ENCODE measurements around the gene GNAQ. TPM values are rescaled to one million over a fixed set of nuclear protein-coding genes. Genes with fewer than 3 reads are reported as not detected.

GNAQ gene
- total and polyA plus RNA-seq, 2 experiments from 2014 or later = 25.7 to 47.9 TPM

DNA sequence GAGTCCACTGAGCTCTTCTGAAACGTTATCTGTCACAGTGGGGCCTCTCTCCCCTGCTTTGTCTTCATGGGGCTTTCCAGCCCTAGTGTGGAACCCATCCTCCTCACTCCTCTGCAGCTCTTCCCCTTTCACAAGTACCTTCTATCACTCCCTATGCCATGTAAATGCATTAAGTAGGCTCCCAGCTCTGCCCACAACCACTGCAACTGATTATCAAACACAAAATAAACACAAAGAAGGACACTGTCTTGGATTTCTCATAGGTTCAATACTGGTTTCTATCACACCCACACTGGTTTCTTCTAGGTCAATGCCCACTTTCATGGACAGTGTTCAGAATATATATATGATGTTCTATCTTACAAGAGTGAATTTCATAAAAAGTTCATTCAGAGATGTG is 139.4 kb downstream of the GNAQ start:
- DNase-seq (ENCODE audit: low spot score) = no peak
- Histone ChIP-seq H4K20me1 (ENCODE audit: insufficient read depth, poor library complexity, severe bottlenecking) (peaks cover 8% of the 10 kb centered on the region), H2AFZ (no peak overlapping the region), H3K9me3 (ENCODE audit: low read depth) (no peaks in the 10 kb centered on the region), H3K27me3 (no peaks in the 10 kb centered on the region), H3K9me2 (replicated peaks; ENCODE audit: insufficient read depth) (no peaks in the 10 kb centered on the region), H3K4me3 (no peak overlapping the region), H3K27ac (no peak overlapping the region), H3K36me3 (replicated peaks; ENCODE audit: insufficient read depth, low read depth) (no peaks in the 10 kb centered on the region), H3K4me2 (no peak overlapping the region), H3K4me1 (ENCODE audit: insufficient read depth) (no peaks in the 10 kb centered on the region), H3K79me2 (peaks cover 51% of the 10 kb centered on the region)
- WGBS (ENCODE audit: low lambda C conversion rate, missing lambda C conversion rate) = 30% methylated on average over 1 of the region's 1 CpG
- TF ChIP-seq, protein P1, sequence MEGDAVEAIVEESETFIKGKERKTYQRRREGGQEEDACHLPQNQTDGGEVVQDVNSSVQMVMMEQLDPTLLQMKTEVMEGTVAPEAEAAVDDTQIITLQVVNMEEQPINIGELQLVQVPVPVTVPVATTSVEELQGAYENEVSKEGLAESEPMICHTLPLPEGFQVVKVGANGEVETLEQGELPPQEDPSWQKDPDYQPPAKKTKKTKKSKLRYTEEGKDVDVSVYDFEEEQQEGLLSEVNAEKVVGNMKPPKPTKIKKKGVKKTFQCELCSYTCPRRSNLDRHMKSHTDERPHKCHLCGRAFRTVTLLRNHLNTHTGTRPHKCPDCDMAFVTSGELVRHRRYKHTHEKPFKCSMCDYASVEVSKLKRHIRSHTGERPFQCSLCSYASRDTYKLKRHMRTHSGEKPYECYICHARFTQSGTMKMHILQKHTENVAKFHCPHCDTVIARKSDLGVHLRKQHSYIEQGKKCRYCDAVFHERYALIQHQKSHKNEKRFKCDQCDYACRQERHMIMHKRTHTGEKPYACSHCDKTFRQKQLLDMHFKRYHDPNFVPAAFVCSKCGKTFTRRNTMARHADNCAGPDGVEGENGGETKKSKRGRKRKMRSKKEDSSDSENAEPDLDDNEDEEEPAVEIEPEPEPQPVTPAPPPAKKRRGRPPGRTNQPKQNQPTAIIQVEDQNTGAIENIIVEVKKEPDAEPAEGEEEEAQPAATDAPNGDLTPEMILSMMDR (IDR thresholded peaks at IDR 0.05; ENCODE audit: poor library complexity) = no peak
- no peak for TF ChIP-seq EZH2phosphoT487 (IDR thresholded peaks at IDR 0.05; ENCODE audit: low read depth, severe bottlenecking, unreplicated experiment)
- no peak for TF ChIP-seq EZH2 (IDR thresholded peaks at IDR 0.05; ENCODE audit: borderline replicate concordance)

DNA sequence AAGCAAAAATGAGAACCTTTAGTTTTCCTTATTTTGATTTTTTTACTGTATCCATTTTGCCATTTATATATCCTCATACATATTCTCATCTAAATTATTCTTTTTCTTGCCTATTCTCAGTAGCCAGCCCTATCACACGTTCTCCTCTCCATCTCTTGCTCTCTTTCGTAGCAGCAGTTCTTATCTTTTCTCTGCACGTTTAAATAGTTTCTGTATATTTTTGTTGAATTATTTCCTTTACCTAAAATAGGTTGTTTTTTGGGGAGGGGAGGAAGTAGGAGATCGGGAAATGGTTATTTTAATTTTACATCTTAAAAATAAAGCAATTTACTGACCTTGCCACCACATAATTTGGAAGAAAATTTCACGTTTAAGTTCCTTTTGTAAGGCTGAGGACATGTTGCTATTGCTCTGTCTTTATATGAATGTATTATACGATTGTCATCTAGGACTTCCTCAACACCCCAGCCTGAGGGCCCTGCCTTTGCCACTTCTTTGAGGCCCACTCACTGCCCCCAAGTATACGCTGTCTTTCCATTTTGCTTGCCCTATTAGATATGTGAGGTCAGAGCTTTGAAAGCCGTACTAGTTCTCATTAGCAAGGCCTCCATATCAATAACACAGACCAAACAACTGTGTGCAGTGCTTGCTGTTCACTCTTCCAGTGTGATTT is 140.3 kb downstream of the GNAQ start:
- Histone ChIP-seq H4K20me1 (ENCODE audit: insufficient read depth, poor library complexity, severe bottlenecking) (peaks cover 8% of the 10 kb centered on the region), H3K36me3 (replicated peaks; ENCODE audit: insufficient read depth, low read depth) (no peaks in the 10 kb centered on the region), H3K79me2 (peaks cover 54% of the 10 kb centered on the region), H3K9me3 (ENCODE audit: low read depth) (no peaks in the 10 kb centered on the region), H3K4me3 (no peak overlapping the region), H3K27ac (no peak overlapping the region), H3K4me2 (no peak overlapping the region), H3K9me2 (replicated peaks; ENCODE audit: insufficient read depth) (no peaks in the 10 kb centered on the region), H3K4me1 (ENCODE audit: insufficient read depth) (no peaks in the 10 kb centered on the region), H2AFZ (no peak overlapping the region), H3K27me3 (no peaks in the 10 kb centered on the region)
- DNase-seq (ENCODE audit: low spot score) = no peak
- TF ChIP-seq, protein P1 (IDR thresholded peaks at IDR 0.05; ENCODE audit: poor library complexity) = no peak
- TF ChIP-seq EZH2 (IDR thresholded peaks at IDR 0.05; ENCODE audit: borderline replicate concordance) = no peak
- TF ChIP-seq EZH2phosphoT487 (IDR thresholded peaks at IDR 0.05; ENCODE audit: low read depth, severe bottlenecking, unreplicated experiment) = no peak
- WGBS (ENCODE audit: low lambda C conversion rate, missing lambda C conversion rate) = 83% methylated on average over 8 of the region's 8 CpGs

DNA sequence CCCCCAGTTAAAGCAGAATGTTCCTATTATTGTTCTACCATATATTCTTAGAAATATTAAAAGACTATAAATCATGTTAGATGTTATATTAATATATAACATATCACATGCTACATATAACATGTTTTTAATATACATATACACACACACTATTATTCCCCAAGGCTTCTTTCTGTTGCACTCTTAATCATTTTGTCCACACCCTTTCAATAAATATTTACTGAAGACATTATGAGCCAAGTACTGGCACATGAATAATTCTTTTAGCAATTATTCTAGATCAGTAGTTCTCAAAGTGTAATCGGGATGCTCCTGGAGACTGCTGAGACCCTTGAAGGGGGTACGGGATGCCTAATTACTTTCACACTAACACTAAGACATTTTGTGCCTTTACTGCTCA is 143.9 kb downstream of the GNAQ start:
- Histone ChIP-seq H3K4me3 (no peak overlapping the region), H2AFZ (no peak overlapping the region), H4K20me1 (ENCODE audit: insufficient read depth, poor library complexity, severe bottlenecking) (peaks cover 11% of the 10 kb centered on the region), H3K36me3 (replicated peaks; ENCODE audit: insufficient read depth, low read depth) (no peaks in the 10 kb centered on the region), H3K79me2 (peaks cover 58% of the 10 kb centered on the region), H3K9me2 (replicated peaks; ENCODE audit: insufficient read depth) (no peaks in the 10 kb centered on the region), H3K4me1 (ENCODE audit: insufficient read depth) (peaks cover 11% of the 10 kb centered on the region), H3K27me3 (no peaks in the 10 kb centered on the region), H3K4me2 (no peak overlapping the region), H3K9me3 (ENCODE audit: low read depth) (no peaks in the 10 kb centered on the region), H3K27ac (no peak overlapping the region)
- WGBS (ENCODE audit: low lambda C conversion rate, missing lambda C conversion rate) = 97% methylated on average over 2 of the region's 2 CpGs
- TF ChIP-seq EZH2 (IDR thresholded peaks at IDR 0.05; ENCODE audit: borderline replicate concordance) (no peak), EZH2phosphoT487 (IDR thresholded peaks at IDR 0.05; ENCODE audit: low read depth, severe bottlenecking, unreplicated experiment) (no peak)
- TF ChIP-seq, protein P1 (IDR thresholded peaks at IDR 0.05; ENCODE audit: poor library complexity) = no peak
- DNase-seq (ENCODE audit: low spot score) = no peak
